ENCODE measurements around the gene MBTPS2.

The MBTPS2 gene

DNA sequence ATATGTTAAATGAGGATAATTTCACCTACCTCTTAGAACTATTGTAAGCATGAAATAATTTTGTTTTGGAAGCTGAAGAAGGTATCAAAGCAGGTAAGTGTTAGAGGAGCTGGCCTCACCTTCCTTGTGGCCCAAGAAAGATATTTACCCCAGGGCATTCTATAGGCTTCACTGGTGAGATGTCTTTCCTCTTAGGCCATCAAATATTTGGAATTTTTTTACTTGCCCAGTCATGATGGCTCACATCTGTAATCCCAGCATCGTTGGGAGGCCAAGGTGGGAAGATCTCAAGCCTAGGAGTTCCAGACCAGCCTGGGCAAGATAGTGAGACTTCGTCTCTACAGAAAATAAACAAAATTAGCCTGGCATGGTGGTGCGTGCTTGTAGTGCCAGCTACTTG, 95.0 kb downstream of the MBTPS2 start:
- no peak for DNase-seq (ENCODE audit: low read depth in 1 of 2, low spot score in 1 of 2)
